AG10803 (cell line): ENCODE measurements around the gene FAIM2.

Experiments used
- DNase-seq: peaks from one replicate; pipeline ENCODE4 v3.0.0; 2010; ENCODE audit warnings: low read depth
- H3K4me3 ChIP-seq: 2 replicates; pipeline ENCODE4 v1.5.1; 2011; ENCODE audit warnings: mild to moderate bottlenecking, low read length, control low read depth
- TF ChIP-seq, protein P1 (sequence below): conservative IDR thresholded peaks from 2 replicates; pipeline ENCODE4 v1.5.1; 2011; ENCODE audit warnings: mild to moderate bottlenecking, low read length, control low read depth, inconsistent platforms

FAIM2 gene

DNA sequence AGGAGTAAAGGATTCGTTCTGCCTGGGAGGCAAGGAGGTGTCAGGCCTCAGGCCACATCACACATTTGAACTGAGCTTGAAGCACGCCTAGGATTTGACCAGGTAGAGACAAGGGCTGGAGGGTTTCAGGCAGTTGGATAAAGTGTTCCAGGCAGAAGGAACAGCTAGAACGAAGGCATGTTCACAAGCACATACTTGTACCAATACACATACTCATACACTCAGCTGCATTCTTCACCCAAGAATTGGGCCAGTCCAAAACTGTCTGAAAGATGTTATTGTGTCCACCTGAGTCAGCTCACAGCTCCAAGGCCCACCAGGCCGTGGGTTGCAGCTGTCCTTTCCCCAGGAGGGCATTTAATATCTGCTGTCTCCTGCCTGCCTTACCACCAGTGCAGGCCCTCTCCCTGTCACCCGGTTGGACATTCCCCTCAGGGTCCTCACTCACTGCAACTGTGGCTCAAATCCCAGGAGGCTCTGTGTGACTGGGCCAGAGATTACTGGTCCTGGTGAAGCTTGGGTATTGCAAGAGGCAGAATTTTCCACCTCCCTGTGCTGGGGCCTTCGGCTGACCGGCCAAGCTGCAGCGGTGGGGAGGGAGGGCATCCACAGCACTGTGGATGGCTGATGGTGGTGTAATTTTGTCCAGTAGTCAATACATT is 34.1 kb upstream of the FAIM2 start:
- DNase-seq: no peak
- H3K4me3 ChIP-seq: no peak overlapping the region
- TF ChIP-seq, protein P1, sequence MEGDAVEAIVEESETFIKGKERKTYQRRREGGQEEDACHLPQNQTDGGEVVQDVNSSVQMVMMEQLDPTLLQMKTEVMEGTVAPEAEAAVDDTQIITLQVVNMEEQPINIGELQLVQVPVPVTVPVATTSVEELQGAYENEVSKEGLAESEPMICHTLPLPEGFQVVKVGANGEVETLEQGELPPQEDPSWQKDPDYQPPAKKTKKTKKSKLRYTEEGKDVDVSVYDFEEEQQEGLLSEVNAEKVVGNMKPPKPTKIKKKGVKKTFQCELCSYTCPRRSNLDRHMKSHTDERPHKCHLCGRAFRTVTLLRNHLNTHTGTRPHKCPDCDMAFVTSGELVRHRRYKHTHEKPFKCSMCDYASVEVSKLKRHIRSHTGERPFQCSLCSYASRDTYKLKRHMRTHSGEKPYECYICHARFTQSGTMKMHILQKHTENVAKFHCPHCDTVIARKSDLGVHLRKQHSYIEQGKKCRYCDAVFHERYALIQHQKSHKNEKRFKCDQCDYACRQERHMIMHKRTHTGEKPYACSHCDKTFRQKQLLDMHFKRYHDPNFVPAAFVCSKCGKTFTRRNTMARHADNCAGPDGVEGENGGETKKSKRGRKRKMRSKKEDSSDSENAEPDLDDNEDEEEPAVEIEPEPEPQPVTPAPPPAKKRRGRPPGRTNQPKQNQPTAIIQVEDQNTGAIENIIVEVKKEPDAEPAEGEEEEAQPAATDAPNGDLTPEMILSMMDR: no peak

DNA sequence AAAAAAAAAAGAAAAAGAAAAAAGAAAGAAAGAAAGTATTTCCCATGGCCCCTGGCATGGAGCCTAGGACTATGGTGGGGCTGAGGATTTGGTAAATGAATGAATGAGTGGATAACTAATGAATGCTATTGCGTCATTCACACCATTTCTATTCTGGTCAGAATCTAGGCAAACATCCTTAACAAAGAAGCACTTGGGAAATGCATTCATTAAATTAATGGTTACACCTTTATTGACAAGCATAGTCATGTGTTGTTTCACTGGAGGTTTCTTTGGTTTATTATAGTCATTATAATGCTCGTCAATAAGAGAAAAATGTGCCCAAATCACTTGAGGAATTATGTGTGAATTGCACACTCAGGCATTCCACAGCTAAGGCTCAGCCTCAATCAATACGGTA is 33.2 kb upstream of the FAIM2 start:
- TF ChIP-seq, protein P1: no peak
- no peak overlapping the region for H3K4me3 ChIP-seq
- peak; percentile 3 for DNase-seq

DNA sequence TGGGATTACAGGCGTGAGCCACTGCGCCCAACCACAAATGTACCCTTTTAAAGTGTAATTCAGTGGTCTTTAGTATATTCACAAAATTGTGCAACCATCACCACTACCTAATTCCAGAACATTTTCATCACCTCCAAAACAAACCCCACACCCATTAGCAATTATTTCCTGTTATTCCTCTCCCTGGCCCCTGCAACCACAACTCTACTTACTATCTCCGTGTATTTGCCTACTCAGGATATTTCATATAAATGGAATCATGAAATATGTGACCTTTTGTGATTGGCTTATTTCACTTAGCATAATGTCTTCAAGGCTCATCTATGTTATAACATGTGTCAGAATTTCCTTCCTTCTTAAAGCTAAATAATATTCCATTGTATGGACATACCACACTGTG is 30.8 kb upstream of the FAIM2 start:
- no peak for DNase-seq
- no peak overlapping the region for H3K4me3 ChIP-seq
- TF ChIP-seq, protein P1: no peak

DNA sequence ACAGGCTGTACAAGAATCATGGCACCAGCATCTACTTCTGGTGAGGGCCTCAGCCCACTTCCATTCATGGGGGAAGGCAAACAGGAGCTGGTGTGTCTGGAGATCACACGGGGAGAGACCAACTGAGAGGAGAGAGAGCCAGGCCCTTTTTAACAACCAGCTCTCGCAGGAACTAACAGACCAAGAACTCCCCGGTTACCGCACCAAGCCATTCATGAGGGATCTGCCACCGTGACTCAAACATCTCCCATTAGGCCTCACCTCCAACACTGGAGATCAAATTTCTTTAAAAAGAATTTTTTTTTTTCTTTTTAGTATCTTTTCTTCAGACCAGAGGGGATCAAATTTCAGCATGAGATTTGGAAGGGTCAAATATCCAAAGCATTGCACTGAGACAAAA is 30.1 kb upstream of the FAIM2 start:
- DNase-seq: peak; percentile 4
- TF ChIP-seq, protein P1: no peak
- no peak overlapping the region for H3K4me3 ChIP-seq

DNA sequence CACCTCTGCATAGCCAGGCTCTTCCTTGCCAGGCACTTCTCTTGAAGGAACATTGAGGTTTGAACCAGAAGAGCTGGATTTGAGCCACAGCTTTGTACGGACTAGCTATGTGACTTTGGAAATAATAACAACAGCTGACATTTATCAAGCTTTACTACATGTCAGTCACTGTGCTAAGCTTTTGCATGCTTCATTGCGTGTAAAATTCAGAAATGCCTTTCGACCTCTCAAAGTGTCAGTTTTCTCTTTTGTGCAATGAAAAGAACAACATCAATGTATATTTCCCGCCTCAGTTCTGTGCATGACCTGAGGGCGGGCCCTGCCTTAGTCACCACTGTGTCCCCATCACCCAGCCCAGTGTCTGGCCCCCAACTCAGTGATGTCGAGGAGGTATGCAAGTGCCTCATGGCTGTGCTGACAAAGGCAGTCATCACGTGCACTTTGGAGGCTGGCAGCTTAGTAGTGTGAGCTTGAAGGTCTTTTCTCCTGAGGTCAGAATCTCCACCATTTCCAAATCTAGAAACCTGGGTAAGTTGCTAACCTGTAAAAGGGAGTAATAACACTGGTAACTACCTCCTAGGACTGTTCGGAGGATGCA is 28.9 kb upstream of the FAIM2 start:
- no peak overlapping the region for H3K4me3 ChIP-seq
- TF ChIP-seq, protein P1: no peak
- DNase-seq: no peak

DNA sequence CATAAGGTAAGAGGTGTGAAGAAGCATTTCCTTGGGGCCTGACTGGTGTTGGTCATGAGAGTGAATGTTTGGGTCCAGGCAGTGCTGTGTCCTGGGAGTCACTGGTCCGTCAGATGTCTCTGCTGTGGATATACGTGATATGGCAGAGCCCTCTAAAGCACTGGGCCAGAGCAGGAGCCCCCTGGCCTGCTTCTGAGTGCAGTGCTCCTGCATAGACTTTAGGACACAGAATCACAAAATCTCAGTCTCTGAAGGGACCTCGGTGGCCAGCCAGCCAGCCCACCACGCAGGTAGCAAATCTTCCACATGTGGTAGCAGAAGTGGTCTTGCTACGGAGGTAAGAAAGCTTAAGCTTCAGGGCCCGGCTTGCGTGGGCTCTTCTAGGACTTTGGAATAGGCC is 28.3 kb upstream of the FAIM2 start:
- no peak for DNase-seq
- TF ChIP-seq, protein P1: no peak
- H3K4me3 ChIP-seq: no peak overlapping the region
